ENCODE data around the gene BEND7. TPM values are rescaled to one million over a fixed set of nuclear protein-coding genes. Genes with fewer than 3 reads are reported as not detected.

BEND7 gene
- total RNA-seq, 1 donor from 2014 or later: 18.3 TPM

GRCh38 chr10:13485623-13486022 is 43.2 kb downstream of the BEND7 start:
- DNase-seq (ENCODE audit: extremely low read depth, low read depth, low spot score): no peak

DNA sequence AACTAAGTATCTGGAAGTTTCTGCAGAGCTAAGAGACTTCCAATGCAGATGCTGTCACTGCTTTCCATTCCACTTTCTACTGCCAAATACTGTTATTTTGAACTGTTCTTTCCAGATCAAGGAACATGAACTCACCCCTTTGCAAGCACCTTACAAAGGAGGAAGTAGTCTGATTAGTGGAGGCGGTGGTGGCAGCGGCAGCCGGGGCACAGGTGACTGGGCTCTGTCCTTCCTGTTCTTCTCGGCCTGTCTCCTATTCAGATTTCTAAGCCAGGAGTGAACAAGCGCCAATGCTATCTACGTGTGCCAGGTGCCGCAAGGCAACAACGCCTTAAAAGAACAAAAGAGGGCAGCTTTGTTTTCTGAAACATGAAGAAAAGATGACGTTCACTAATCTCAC is 44.9 kb downstream of the BEND7 start:
- DNase-seq (ENCODE audit: extremely low read depth, low read depth, low spot score): no peak

- DNase-seq (ENCODE audit: extremely low read depth, low read depth, low spot score): no peak
Measured at GRCh38 chr10:13483073-13483472, 45.7 kb downstream of the BEND7 start.

- no peak for DNase-seq (ENCODE audit: extremely low read depth, low read depth, low spot score)
Measured at GRCh38 chr10:13481690-13482089, 47.1 kb downstream of the BEND7 start.

- no peak for DNase-seq (ENCODE audit: extremely low read depth, low read depth, low spot score)
Measured at GRCh38 chr10:13475124-13475523, 53.7 kb downstream of the BEND7 start.

DNA sequence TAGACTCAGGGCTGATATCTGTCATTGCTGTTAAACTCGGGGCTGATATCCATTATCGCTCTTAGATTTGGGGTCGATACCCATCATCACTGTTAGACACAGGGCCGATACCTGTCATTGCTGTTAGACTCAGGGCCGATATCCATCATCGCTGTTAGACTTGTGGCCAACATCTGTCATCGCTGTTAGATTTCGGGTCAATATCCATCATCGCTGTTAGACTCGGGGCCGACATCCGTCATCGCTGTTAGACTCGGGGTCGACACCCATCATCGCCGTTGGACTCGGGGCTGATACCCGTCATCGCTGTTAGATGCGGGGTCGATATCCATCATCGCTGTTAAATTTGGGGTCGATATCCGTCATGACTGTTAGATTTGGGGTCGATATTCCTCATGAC is 54.8 kb downstream of the BEND7 start:
- DNase-seq (ENCODE audit: extremely low read depth, low read depth, low spot score): no peak

- DNase-seq (ENCODE audit: extremely low read depth, low read depth, low spot score): no peak
Measured at GRCh38 chr10:13472359-13472758, 56.5 kb downstream of the BEND7 start.

- no peak for DNase-seq (ENCODE audit: extremely low read depth, low read depth, low spot score)
Measured at GRCh38 chr10:13470270-13470669, 58.5 kb downstream of the BEND7 start.

DNA sequence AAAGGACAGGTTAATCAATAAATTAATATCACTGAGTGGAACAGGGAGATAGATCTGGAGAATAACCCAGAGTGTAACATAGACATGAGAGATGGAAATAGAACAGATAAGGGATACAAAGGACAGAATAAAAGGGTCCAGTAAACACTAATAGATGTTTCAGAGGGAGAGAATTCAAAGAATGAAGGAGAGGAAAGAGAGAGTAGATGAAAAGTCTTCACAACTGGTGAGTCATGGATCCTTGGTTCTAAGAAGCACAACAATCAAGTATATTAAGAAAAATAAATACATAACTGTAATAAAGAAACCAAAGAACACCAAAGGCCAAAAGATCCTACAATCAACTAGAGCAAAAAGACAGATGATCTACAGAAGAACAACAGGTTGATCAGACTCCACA is 66.3 kb downstream of the BEND7 start:
- no peak for DNase-seq (ENCODE audit: extremely low read depth, low read depth, low spot score)

DNA sequence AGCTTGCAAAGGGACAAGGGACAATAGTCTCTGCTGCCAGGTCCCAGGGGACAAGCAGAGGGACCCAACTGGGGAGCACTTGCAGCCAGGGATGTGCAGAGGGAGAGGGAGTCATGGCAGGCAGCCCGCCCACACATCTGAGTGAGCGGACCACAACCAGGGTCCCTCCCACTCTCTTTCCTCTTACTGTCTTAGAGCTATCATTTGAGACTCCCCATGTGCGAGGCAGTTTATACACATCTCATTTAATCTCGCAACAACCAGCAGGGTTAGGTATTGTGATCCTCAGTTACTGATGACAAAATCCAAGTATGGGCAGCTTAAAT is 70.2 kb downstream of the BEND7 start:
- no peak for DNase-seq (ENCODE audit: extremely low read depth, low read depth, low spot score)

GRCh38 chr10:13457958-13458686 is 70.7 kb downstream of the BEND7 start:
- DNase-seq (ENCODE audit: extremely low read depth, low read depth, low spot score): no peak

DNA sequence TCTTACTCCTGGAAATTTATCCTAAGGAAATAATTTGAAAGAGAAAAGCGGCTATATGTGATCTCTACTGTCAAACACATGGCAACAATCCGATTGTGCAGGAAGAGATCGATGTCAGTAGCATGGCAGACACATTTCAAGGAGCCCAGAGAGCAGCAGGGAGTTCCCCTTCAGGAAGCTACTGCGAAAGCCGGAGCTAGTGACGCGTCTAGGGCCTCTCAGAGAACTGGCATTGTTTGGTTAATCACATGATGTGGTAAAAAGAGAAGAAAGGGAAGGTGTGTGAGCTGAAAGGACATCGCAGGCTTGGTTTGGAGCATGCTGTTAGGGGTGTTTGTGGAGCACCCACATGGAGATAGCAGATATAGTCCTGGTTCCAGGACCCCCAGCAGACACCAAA is 74.9 kb downstream of the BEND7 start:
- DNase-seq (ENCODE audit: extremely low read depth, low read depth, low spot score): no peak

DNA sequence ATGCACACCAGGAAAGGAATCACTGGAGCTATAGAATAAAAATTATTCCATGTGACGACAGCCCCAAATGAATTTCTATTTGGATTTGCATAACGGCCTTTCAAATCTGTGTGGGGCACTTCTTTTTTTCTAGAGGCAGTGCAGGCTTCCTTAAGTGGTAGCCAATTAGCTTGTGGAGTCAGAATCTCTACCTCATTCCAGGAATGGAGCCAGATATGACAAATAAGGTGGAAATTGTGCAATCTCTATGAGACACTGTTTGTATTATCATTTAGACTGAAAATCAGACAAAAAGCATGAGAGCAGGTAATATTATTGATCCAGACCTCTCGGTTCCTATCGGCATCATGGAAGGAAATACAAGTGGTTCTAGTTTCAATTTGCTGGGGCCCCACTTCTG is 78.7 kb downstream of the BEND7 start:
- no peak for DNase-seq (ENCODE audit: extremely low read depth, low read depth, low spot score)

- no peak for DNase-seq (ENCODE audit: extremely low read depth, low read depth, low spot score)
Measured at GRCh38 chr10:13449296-13449695, 79.5 kb downstream of the BEND7 start.

DNA sequence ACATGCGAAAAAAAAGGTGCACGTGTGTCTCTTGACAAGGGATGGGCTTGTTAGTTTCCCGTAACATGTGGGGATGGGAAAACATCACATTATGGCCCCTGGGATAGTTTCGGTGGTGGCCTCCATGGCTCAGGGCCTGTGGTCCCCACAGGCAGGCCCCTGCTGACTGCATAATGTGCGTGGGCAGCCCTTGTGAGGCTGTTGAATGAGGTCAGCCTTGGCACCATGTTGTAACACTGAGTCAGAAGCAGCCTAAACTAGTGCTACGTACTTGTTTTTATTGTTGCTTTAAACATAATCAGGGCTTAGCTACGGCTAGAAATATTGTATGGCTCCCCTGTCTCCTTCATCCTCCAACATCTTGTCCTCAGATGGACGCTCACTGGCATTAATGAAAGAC is 80.6 kb downstream of the BEND7 start:
- DNase-seq (ENCODE audit: extremely low read depth, low read depth, low spot score): no peak

- no peak for DNase-seq (ENCODE audit: extremely low read depth, low read depth, low spot score)
Measured at GRCh38 chr10:13445656-13446400, 83.0 kb downstream of the BEND7 start.

- DNase-seq (ENCODE audit: extremely low read depth, low read depth, low spot score): no peak
Measured at GRCh38 chr10:13441476-13441875, 87.3 kb downstream of the BEND7 start.

GRCh38 chr10:13440185-13441061 is 88.4 kb downstream of the BEND7 start:
- no peak for DNase-seq (ENCODE audit: extremely low read depth, low read depth, low spot score)

GRCh38 chr10:13439313-13440184 is 89.3 kb downstream of the BEND7 start:
- DNase-seq (ENCODE audit: extremely low read depth, low read depth, low spot score): no peak

DNA sequence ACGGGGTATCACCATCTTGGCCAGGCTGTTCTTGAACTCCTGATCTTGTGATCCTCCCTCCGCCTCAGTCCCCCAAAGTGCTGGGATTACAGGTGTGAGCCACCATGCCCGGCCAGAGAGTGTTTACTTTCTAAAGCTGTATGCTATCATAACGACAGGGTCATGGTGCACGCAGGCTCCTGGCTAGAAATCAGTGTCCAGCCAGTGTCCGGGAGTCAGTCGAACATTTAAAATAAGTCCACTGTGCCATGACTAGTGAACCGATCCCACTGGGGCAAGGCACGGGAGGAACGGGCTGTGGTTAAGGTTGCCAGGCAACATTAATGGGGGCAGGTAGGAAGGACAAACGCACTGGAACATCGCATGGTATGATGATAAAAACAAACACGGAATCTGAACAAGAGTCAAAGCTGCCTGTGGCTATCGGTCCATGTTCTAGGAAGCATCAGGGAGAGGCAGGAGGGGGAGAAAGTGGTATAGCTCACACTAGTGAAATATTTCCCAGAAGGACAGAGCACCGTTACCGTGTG is 91.7 kb downstream of the BEND7 start:
- no peak for DNase-seq (ENCODE audit: extremely low read depth, low read depth, low spot score)
